K562 (cell line): ENCODE measurements around the gene AAK1.

Source experiments
- ATF2 ChIP-seq: sonication (generic); formaldehyde crosslinking; IDR thresholded peaks from 2 replicates; pipeline ENCODE4 v1.8.1; 2022; ENCODE audit warnings: missing genetic modification reagents
- CREBBP ChIP-seq: IDR thresholded peaks from one replicate; pipeline ENCODE4 v1.6.1; 2012; ENCODE audit warnings: low read depth, mild to moderate bottlenecking, control low read depth, inconsistent platforms, low read length
- CTCF ChIP-seq, 3 experiments: IDR thresholded peaks in 2 of 3; conservative IDR thresholded peaks in 1 of 3; 2 replicates each; pipeline ENCODE4 v1.5.1; 2011 to 2012; ENCODE audit warnings: low read length in 3 of 3, mild to moderate bottlenecking in 3 of 3, control low read depth in 2 of 3, improper control_type of control experiment in 1 of 3, inconsistent platforms in 1 of 3, low read depth in 1 of 3, mixed read lengths in 1 of 3, moderate library complexity in 1 of 3; ENCODE audit not compliant: insufficient read depth in 2 of 3
- EHMT2 ChIP-seq: fragments of 450-650 bp; IDR thresholded peaks from 2 replicates; pipeline ENCODE4 v1.6.1; 2018; ENCODE audit warnings: antibody characterized with exemption
- EP300 ChIP-seq: IDR thresholded peaks from 2 replicates; pipeline ENCODE4 v1.6.1; 2012; ENCODE audit warnings: low read length, improper control_type of control experiment
- NCOA2 ChIP-seq, 2 experiments: fragments of 450-650 bp; IDR thresholded peaks; 2 replicates each; pipeline ENCODE4 v1.6.1; 2018; ENCODE audit warnings: mild to moderate bottlenecking in 2 of 2, moderate library complexity in 1 of 2; ENCODE audit not compliant: partially characterized antibody in 2 of 2
- ZNF124 ChIP-seq: sonication (generic); formaldehyde crosslinking; IDR thresholded peaks from 2 replicates; pipeline ENCODE4 v1.8.1; 2022; ENCODE audit warnings: missing genetic modification reagents

- TF ChIP-seq EP300 (no peak), EHMT2 (no peak), NCOA2 (IDR thresholded peaks at IDR 0.05; ENCODE audit: partially characterized antibody in 2 of 2) (no peak), CREBBP (no peak), CTCF (IDR thresholded peaks at IDR 0.05 in 2 of 3, conservative IDR thresholded peaks at IDR 0.05 in 1 of 3; ENCODE audit: insufficient read depth in 2 of 3, low read depth in 1 of 3, low read length in 3 of 3) (no peak), ATF2 (CRISPR knock-in tag) (no peak), ZNF124 (CRISPR knock-in tag) (no peak)
These were observed 26.8 kb downstream of the AAK1 start for GRCh38 chr2:69616755-69617154.
